GM19025 (cell line): ENCODE data around the gene ATP8A1.

Experiments used
- ATAC-seq: cut with Tn5 transposase; IDR thresholded peaks from one replicate; pipeline ENCODE4 v1.9.1; 2021; ENCODE audit warnings: mild to moderate bottlenecking, low read depth, moderate library complexity; ENCODE audit not compliant: unreplicated experiment

The ATP8A1 gene

GRCh38 chr4:42579903-42580302, 77.0 kb downstream of the ATP8A1 start:
- ATAC-seq = no peak

GRCh38 chr4:42578187-42578586, 78.7 kb downstream of the ATP8A1 start:
- ATAC-seq = no peak

GRCh38 chr4:42574870-42575430, 82.0 kb downstream of the ATP8A1 start:
- no peak for ATAC-seq

GRCh38 chr4:42573249-42573648, 83.7 kb downstream of the ATP8A1 start:
- no peak for ATAC-seq

GRCh38 chr4:42570221-42570620, 86.7 kb downstream of the ATP8A1 start:
- no peak for ATAC-seq

GRCh38 chr4:42568610-42569207, 88.2 kb downstream of the ATP8A1 start:
- peak; percentile 92 for ATAC-seq

- ATAC-seq = no peak
Observed at GRCh38 chr4:42566835-42567234, 90.1 kb downstream of the ATP8A1 start.

GRCh38 chr4:42562016-42562415, 94.9 kb downstream of the ATP8A1 start:
- ATAC-seq = no peak

GRCh38 chr4:42561031-42561430, 95.9 kb downstream of the ATP8A1 start:
- ATAC-seq = no peak

- ATAC-seq = no peak
Observed at GRCh38 chr4:42560467-42560861, 96.4 kb downstream of the ATP8A1 start.

GRCh38 chr4:42558156-42558555, 98.7 kb downstream of the ATP8A1 start:
- no peak for ATAC-seq

- ATAC-seq = no peak
Observed at GRCh38 chr4:42555828-42556227, 101.1 kb downstream of the ATP8A1 start.

GRCh38 chr4:42554072-42554471, 102.8 kb downstream of the ATP8A1 start:
- no peak for ATAC-seq

- ATAC-seq = no peak
Observed at GRCh38 chr4:42549896-42550295, 107.0 kb downstream of the ATP8A1 start.

GRCh38 chr4:42547805-42548204, 109.1 kb downstream of the ATP8A1 start:
- ATAC-seq = no peak

GRCh38 chr4:42543762-42544161, 113.1 kb downstream of the ATP8A1 start:
- no peak for ATAC-seq

- ATAC-seq = no peak
Observed at GRCh38 chr4:42543126-42543525, 113.8 kb downstream of the ATP8A1 start.

- no peak for ATAC-seq
Observed at GRCh38 chr4:42541647-42542046, 115.3 kb downstream of the ATP8A1 start.

GRCh38 chr4:42533042-42533441, 123.9 kb downstream of the ATP8A1 start:
- ATAC-seq = no peak

- ATAC-seq = no peak
Observed at GRCh38 chr4:42531341-42532030, 125.4 kb downstream of the ATP8A1 start.

- ATAC-seq = no peak
Observed at GRCh38 chr4:42523066-42523718, 133.7 kb downstream of the ATP8A1 start.
